ENCODE results near the gene BOD1.

GRCh38 chr5:173598686-173599085 lies 17.8 kb downstream of the BOD1 start:
- TF ChIP-seq CTCF (IDR thresholded peaks at IDR 0.05) (no peak), POLR2A (IDR thresholded peaks at IDR 0.05) (no peak)

All from prostate gland (tissue), 2 donors.